Measurements from ENCODE around the gene SLC45A3.

The SLC45A3 gene

GRCh38 chr1:205612104-205612503, 68.2 kb downstream of the SLC45A3 start:
- H3K27me3 Mint-ChIP-seq (ENCODE audit: low read depth): no peaks in the 10 kb centered on the region
- H3K36me3 Mint-ChIP-seq (ENCODE audit: low read depth): peaks cover 72% of the 10 kb centered on the region
- no peak overlapping the region for H3K27ac Mint-ChIP-seq
- H3K9me3 Mint-ChIP-seq: no peaks in the 10 kb centered on the region
- no peak overlapping the region for H3K4me3 Mint-ChIP-seq
- TF ChIP-seq CTCF (IDR thresholded peaks at IDR 0.05; ENCODE audit: unreplicated experiment in 3 of 3): no peak
- H3K4me1 Mint-ChIP-seq: peaks cover 6% of the 10 kb centered on the region

DNA sequence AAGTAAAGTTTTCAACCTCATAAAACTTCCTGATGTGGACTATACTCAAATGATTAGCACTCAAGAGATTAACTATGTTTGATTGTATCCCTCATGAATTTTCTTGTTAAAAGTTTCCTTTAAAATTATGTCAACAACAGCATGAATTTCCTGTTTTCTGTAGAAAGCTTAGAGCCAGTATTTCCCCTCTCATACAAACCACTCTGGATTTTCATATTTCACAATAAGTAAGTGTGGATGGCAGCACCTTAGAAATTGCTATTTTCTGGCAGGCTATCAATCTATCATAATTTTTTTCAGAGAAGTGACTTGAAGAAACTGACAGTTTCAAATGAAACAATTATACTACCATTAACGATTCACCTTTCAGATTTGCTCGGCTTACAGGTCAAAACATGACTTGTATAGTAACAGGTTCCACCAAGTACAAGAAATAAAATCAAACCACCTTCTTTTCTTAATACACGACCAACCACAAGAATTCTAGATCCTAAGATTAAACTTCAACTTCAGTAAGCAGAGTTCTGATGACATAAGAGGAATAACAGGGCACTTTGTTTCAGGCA, 69.3 kb downstream of the SLC45A3 start:
- peaks cover 67% of the 10 kb centered on the region for H3K36me3 Mint-ChIP-seq (ENCODE audit: low read depth)
- peak overlapping the region; percentile 57 to 77 (median 66) for H3K27ac Mint-ChIP-seq
- no peaks in the 10 kb centered on the region for H3K9me3 Mint-ChIP-seq
- no peak for TF ChIP-seq CTCF (IDR thresholded peaks at IDR 0.05; ENCODE audit: unreplicated experiment in 3 of 3)
- H3K4me1 Mint-ChIP-seq: peaks cover 6% of the 10 kb centered on the region
- H3K4me3 Mint-ChIP-seq: no peak overlapping the region
- H3K27me3 Mint-ChIP-seq (ENCODE audit: low read depth): no peaks in the 10 kb centered on the region

- Mint-ChIP-seq H3K36me3 (ENCODE audit: low read depth) (peaks cover 59% of the 10 kb centered on the region), H3K4me3 (no peak overlapping the region), H3K27me3 (ENCODE audit: low read depth) (no peaks in the 10 kb centered on the region), H3K27ac (peak overlapping the region in 1 of 3 experiments; percentile 57), H3K9me3 (no peaks in the 10 kb centered on the region), H3K4me1 (peaks cover 6% of the 10 kb centered on the region)
- TF ChIP-seq CTCF (IDR thresholded peaks at IDR 0.05; ENCODE audit: unreplicated experiment in 3 of 3): no peak
Measured at GRCh38 chr1:205610036-205610435, 70.3 kb downstream of the SLC45A3 start.

Measured in nephron (organoid).